B cell (primary cell): Measurements from ENCODE around the gene GCN1. TPM values are rescaled to one million over a fixed set of nuclear protein-coding genes. Genes with fewer than 3 reads are reported as not detected.

Source experiments
- ATAC-seq: fragments of 200-7000 bp; cut with Tn5 transposase; one replicate; pipeline ENCODE4 v1.10.0; 2021; ENCODE audit warnings: low read depth, mild to moderate bottlenecking, moderate number of reproducible peaks, moderate library complexity
- CTCF ChIA-PET: fragments of 350-600 bp; sonication (Branson Sonifier 250); formaldehyde crosslinking; loops from one replicate; lab custom pipeline; 2021; ENCODE audit warnings: antibody characterized with exemption, inconsistent platforms; lab: Charles Lee
- POLR2A ChIA-PET: fragments of 350-600 bp; sonication (Branson Sonifier 250); formaldehyde crosslinking; loops from one replicate; lab custom pipeline; 2021; ENCODE audit warnings: antibody characterized with exemption; lab: Charles Lee
- DNase-seq: peaks from one replicate; pipeline ENCODE4 v3.0.0; 2013
- H2AFZ ChIP-seq: 2 replicates; pipeline ENCODE4 v1.6.1; 2012; ENCODE audit warnings: mild to moderate bottlenecking, low read depth, low read length; ENCODE audit not compliant: insufficient read depth, poor library complexity, severe bottlenecking
- H3K27ac ChIP-seq, 2 donors: 1 replicate in 1 of 2; 2 replicates in 1 of 2; pipeline ENCODE4 v1.5.1; 2012 to 2013; ENCODE audit warnings: low read length in 2 of 2, mild to moderate bottlenecking in 2 of 2, moderate library complexity in 1 of 2
- H3K27me3 ChIP-seq, 4 experiments: fragments of 200-600 bp in 1 of 4; sonication (generic) in 1 of 4; replicated peaks in 1 of 4; 1 replicate in 2 of 4; 2 replicates in 2 of 4; pipeline versions ENCODE4 v1.6.1 to v1.7.0; 2013 to 2016; ENCODE audit warnings: low read length in 3 of 4, mild to moderate bottlenecking in 2 of 4, mixed read lengths in 1 of 4, moderate library complexity in 1 of 4; ENCODE audit not compliant: insufficient read depth in 4 of 4, control insufficient read depth in 3 of 4; ENCODE audit errors: control extremely low read depth in 1 of 4
- H3K36me3 ChIP-seq, 2 experiments: replicated peaks in 1 of 2; 1 replicate in 1 of 2; 2 replicates in 1 of 2; pipeline versions ENCODE4 v1.6.1 to v1.7.1; 2013; ENCODE audit warnings: low read length in 1 of 2; ENCODE audit not compliant: insufficient read depth in 2 of 2, control insufficient read depth in 1 of 2; ENCODE audit errors: control extremely low read depth in 1 of 2, extremely low read depth in 1 of 2
- H3K4me1 ChIP-seq, 2 donors: fragments of 200-600 bp in 1 of 2; sonication (generic) in 1 of 2; 1 replicate in 1 of 2; 2 replicates in 1 of 2; pipeline versions ENCODE4 v1.5.1 to v1.6.1; 2013 to 2017; ENCODE audit warnings: low read length in 2 of 2; ENCODE audit not compliant: control insufficient read depth in 2 of 2, insufficient read depth in 2 of 2
- H3K4me2 ChIP-seq: replicated peaks from 2 replicates; pipeline ENCODE3; 2012; ENCODE audit warnings: mild to moderate bottlenecking, low read depth, low read length; ENCODE audit not compliant: poor library complexity, severe bottlenecking
- H3K4me3 ChIP-seq, 5 experiments: fragments of 200-600 bp in 1 of 5; sonication (generic) in 1 of 5; 1 replicate in 3 of 5; 2 replicates in 2 of 5; pipeline versions ENCODE4 v1.5.1 to v1.7.0; 2011 to 2016; ENCODE audit warnings: low read length in 4 of 5, mild to moderate bottlenecking in 4 of 5, low read depth in 2 of 5, control low read depth in 1 of 5, moderate library complexity in 1 of 5; ENCODE audit not compliant: insufficient read depth in 1 of 5; ENCODE audit errors: control extremely low read depth in 1 of 5, extremely low read depth in 1 of 5
- H3K79me2 ChIP-seq: fragments of 200-600 bp; sonication (generic); one replicate; pipeline ENCODE4 v1.6.0; 2016; ENCODE audit warnings: low read length; ENCODE audit not compliant: control insufficient read depth, insufficient read depth
- H3K9ac ChIP-seq: fragments of 200-600 bp; sonication (generic); 2 replicates; pipeline ENCODE4 v1.6.1; 2017; ENCODE audit warnings: mild to moderate bottlenecking, low read length, moderate library complexity
- H3K9me3 ChIP-seq, 3 donors: one replicate each; pipeline versions ENCODE4 v1.6.1 to v1.7.1; 2013; ENCODE audit warnings: low read length in 2 of 3; ENCODE audit not compliant: control insufficient read depth in 2 of 3, insufficient read depth in 1 of 3; ENCODE audit errors: control extremely low read depth in 1 of 3
- H4K20me1 ChIP-seq: 2 replicates; pipeline ENCODE4 v1.6.0; 2012; ENCODE audit warnings: mild to moderate bottlenecking, low read length; ENCODE audit not compliant: insufficient read depth, control insufficient read depth, poor library complexity, severe bottlenecking
- H3K27ac Mint-ChIP-seq: one replicate; pipeline ENCODE4 v1.8.0; 2021; ENCODE audit warnings: mixed read lengths
- H3K27me3 Mint-ChIP-seq: one replicate; pipeline ENCODE4 v1.8.0; 2021; ENCODE audit warnings: mixed read lengths
- H3K4me1 Mint-ChIP-seq: one replicate; pipeline ENCODE4 v1.8.0; 2021; ENCODE audit warnings: mixed read lengths
- H3K4me3 Mint-ChIP-seq: one replicate; pipeline ENCODE4 v1.8.0; 2021; ENCODE audit warnings: mixed read lengths
- H3K9me3 Mint-ChIP-seq: one replicate; pipeline ENCODE4 v1.8.0; 2022; ENCODE audit warnings: mixed read lengths; ENCODE audit not compliant: insufficient read depth
- CTCF ChIP-seq: fragments of 200-600 bp; IDR thresholded peaks from one replicate; pipeline ENCODE4 v1.8.0; 2022; ENCODE audit warnings: antibody characterized with exemption, mild to moderate bottlenecking
- EZH2 ChIP-seq: IDR thresholded peaks from 2 replicates; pipeline ENCODE4 v1.6.1; 2012; ENCODE audit warnings: borderline replicate concordance, low read depth, mild to moderate bottlenecking, moderate library complexity, low read length; ENCODE audit not compliant: insufficient read depth, poor library complexity, severe bottlenecking
- WGBS: methylation state at CpG from one replicate; pipeline ENCODE4 v1.1.5; 2013; ENCODE audit warnings: missing lambda C conversion rate; ENCODE audit not compliant: insufficient coverage; 5-methylcytosine and 5-hydroxymethylcytosine counted together
- intact Hi-C: fragments of 100-400 bp; cut with micrococcal nuclease; formaldehyde crosslinking; loops from one replicate; pipeline ENCODE4 v1.10.0; 2022
- polyA plus RNA-seq: library from polyadenylated mRNA; depleted of rRNA; stranded (reverse); fragments of >200 nt; gene quantifications from 2 replicates; pipeline ENCODE4 v1.2.3, GENCODE V29; 2012
- total RNA-seq, 2 donors: library from RNA; stranded (reverse); fragments of 120-200 nt in 1 of 2; gene quantifications; 1 replicate in 1 of 2; 2 replicates in 1 of 2; pipeline versions ENCODE4 v1.2.3 to v1.2.4, GENCODE V29; 2013 to 2022

Gene GCN1
- total and polyA plus RNA-seq, 2 donors (not counting 1 experiment from before 2014, with no cell fraction given), result 41.3 to 127 TPM

DNA sequence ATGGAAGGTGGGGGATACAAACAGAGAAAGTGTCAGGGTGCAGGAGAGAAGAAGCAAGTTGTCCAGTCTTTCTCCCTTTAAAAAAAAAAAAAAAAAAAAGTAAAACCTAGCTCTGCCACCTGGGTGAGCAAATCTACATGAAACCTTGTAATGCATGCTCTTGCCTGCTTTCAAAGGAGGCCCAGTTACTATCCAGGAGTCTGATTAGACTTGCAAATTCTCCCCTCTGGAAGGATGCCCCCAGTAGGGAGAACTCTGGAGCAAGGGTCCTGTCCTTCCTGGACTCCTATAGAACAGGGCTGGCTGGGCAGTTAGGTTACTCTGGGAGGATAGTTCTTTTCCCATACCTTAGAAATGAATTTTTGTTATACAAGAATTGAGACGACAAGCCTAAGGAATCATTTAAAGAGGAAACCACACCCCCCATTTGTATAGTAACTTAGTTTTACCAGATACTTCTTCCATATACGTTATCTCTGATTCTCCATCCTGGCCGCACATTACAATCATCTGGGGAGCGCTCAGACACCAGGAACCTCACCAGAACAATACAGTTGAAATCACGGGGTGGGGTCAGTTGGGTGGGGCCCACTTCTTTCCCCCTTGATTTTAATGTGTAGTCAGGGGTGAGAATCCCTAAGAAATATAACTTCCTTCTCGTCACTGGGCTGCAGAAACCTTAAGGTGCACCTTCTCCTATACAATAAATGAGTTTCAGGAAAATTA lies 108.4 kb downstream of the GCN1 start:
- intact Hi-C loops, result no loop called here
- Histone ChIP-seq H3K27ac (no peak overlapping the region), H3K4me2 (no peak overlapping the region), H2AFZ (no peak overlapping the region), H3K79me2 (no peaks in the 10 kb centered on the region), H3K36me3 (no peaks in the 10 kb centered on the region), H3K9me3 (no peaks in the 10 kb centered on the region), H3K4me1 (peaks cover 9 to 13% of the 10 kb centered on the region in 2 donors), H4K20me1 (no peaks in the 10 kb centered on the region), H3K9ac (no peak overlapping the region), H3K27me3 (no peaks in the 10 kb centered on the region), H3K4me3 (no peak overlapping the region)
- peaks cover 16% of the 10 kb centered on the region for H3K4me1 Mint-ChIP-seq
- ChIA-PET CTCF (interaction anchor here (0.6 to 1.5 kb wide), 9 partner anchors 7 to 147 kb away, joined by 3 to 21 read pairs (median 4); partner anchors contain the start of genes BICDL1 and RAB35), POLR2A (interaction anchor here (0.5 to 1.4 kb wide), 5 partner anchors 24 to 205 kb away, joined by 3 to 12 read pairs (median 8); partner anchors contain the start of genes BICDL1, RNU4-2 and RPLP0)
- ATAC-seq (no peak), DNase-seq (no peak)
- H3K27ac Mint-ChIP-seq, result no peak overlapping the region
- no peaks in the 10 kb centered on the region for H3K27me3 Mint-ChIP-seq
- TF ChIP-seq CTCF (no peak), EZH2 (no peak)
- no peaks in the 10 kb centered on the region for H3K9me3 Mint-ChIP-seq
- no peak overlapping the region for H3K4me3 Mint-ChIP-seq
- WGBS, result no CpG with 5 or more reads among the region's 6 CpGs

GRCh38 chr12:120081641-120082040 lies 112.9 kb downstream of the GCN1 start:
- no peak overlapping the region for H3K4me3 Mint-ChIP-seq
- ATAC-seq, result no peak
- H3K9me3 Mint-ChIP-seq, result no peaks in the 10 kb centered on the region

More at GRCh38 chr12:120081641-120082040, 112.9 kb downstream of the GCN1 start:
- H3K27ac ChIP-seq, result no peak overlapping the region
- H3K4me1 ChIP-seq, result peaks cover 1 to 6% of the 10 kb centered on the region in 2 donors
- no peaks in the 10 kb centered on the region for H3K36me3 ChIP-seq
- no peaks in the 10 kb centered on the region for H3K27me3 Mint-ChIP-seq
- intact Hi-C loops, result no loop called here
- TF ChIP-seq CTCF (no peak), EZH2 (no peak)
- H2AFZ ChIP-seq, result no peak overlapping the region
- POLR2A ChIA-PET, result interaction anchor here (0.7 kb wide), 1 partner anchor 32 kb away, joined by 6 read pairs; no protein-coding TSS in a partner anchor
- no peak overlapping the region for H3K9ac ChIP-seq
- H4K20me1 ChIP-seq, result no peaks in the 10 kb centered on the region
- no peak for DNase-seq
- WGBS, result no CpG with 5 or more reads among the region's 2 CpGs
- H3K27me3 ChIP-seq, result no peaks in the 10 kb centered on the region
- peaks cover 3% of the 10 kb centered on the region for H3K4me1 Mint-ChIP-seq
- H3K4me2 ChIP-seq, result no peak overlapping the region
- no peak overlapping the region for H3K4me3 ChIP-seq
- H3K27ac Mint-ChIP-seq, result no peak overlapping the region
- no peaks in the 10 kb centered on the region for H3K9me3 ChIP-seq
- no peaks in the 10 kb centered on the region for H3K79me2 ChIP-seq
- CTCF ChIA-PET, result no interaction called here
